AG04450 (cell line): ENCODE data around the gene SSB. TPM values are rescaled to one million over a fixed set of nuclear protein-coding genes. Genes with fewer than 3 reads are reported as not detected.
"Not testable (repeated sequence)": the region's sequence is repeated elsewhere in the genome, so short reads cannot be mapped to it uniquely, and the experiment has no call there.

ENCODE experiments used
- CTCF ChIA-PET: fragments of 300-600, 350-600 bp; formaldehyde crosslinking; extraction: SDS; loops from one replicate; lab custom pipeline; 2022; ENCODE audit warnings: antibody characterized with exemption, inconsistent platforms; lab: Charles Lee
- POLR2A ChIA-PET: fragments of 350-600 bp; formaldehyde crosslinking; extraction: SDS; loops from one replicate; lab custom pipeline; 2021; ENCODE audit warnings: antibody characterized with exemption, inconsistent platforms; lab: Yijun Ruan, JAX
- DNase-seq: peaks from one replicate; pipeline ENCODE4 v3.0.0-alpha.2; 2011; ENCODE audit warnings: low read depth, low spot score
- H3K27ac ChIP-seq: one replicate; pipeline ENCODE4 v1.5.1; 2012; ENCODE audit warnings: low read depth, low read length, control low read depth
- H3K27me3 ChIP-seq: one replicate; pipeline ENCODE4 v1.6.0; 2012; ENCODE audit warnings: low read length; ENCODE audit not compliant: control insufficient read depth, insufficient read depth
- H3K4me3 ChIP-seq: 2 replicates; pipeline ENCODE4 v1.5.1; 2011; ENCODE audit warnings: mild to moderate bottlenecking, low read depth, low read length, control low read depth
- H3K9me3 ChIP-seq: 2 replicates; pipeline ENCODE4 v1.5.1; 2012; ENCODE audit warnings: low read length; ENCODE audit not compliant: control insufficient read depth, insufficient read depth
- CTCF ChIP-seq: IDR thresholded peaks from 2 replicates; pipeline ENCODE4 v1.5.1; 2011; ENCODE audit warnings: low read depth, low read length, control low read depth, inconsistent platforms
- polyA plus RNA-seq: library from polyadenylated mRNA; depleted of rRNA; stranded (reverse); fragments of >200 nt; gene quantifications from 2 replicates; pipeline ENCODE4 v1.2.3, GENCODE V29; 2011

SSB gene
- polyA plus RNA-seq, 1 experiment, result 161 TPM

GRCh38 chr2:169808221-169808620, 9.6 kb downstream of the SSB start:
- Histone ChIP-seq H3K4me3 (no peak overlapping the region), H3K27ac (no peak overlapping the region), H3K9me3 (no peaks in the 10 kb centered on the region), H3K27me3 (no peaks in the 10 kb centered on the region)
- TF ChIP-seq CTCF, result no peak
- CTCF ChIA-PET, result interaction anchor here (0.5 to 1.0 kb wide), 4 partner anchors 13 to 329 kb away, joined by 3 read pairs; partner anchors contain the start of gene BBS5
- no peak for DNase-seq
- POLR2A ChIA-PET, result interaction anchor here (0.9 to 1.0 kb wide), 2 partner anchors 9 to 20 kb away, joined by 3 to 4 read pairs; partner anchors contain the start of gene SSB

GRCh38 chr2:169815849-169816248, 17.2 kb downstream of the SSB start:
- H3K9me3 ChIP-seq, result no peaks in the 10 kb centered on the region
- H3K4me3 ChIP-seq, result no peak overlapping the region
- DNase-seq, result peak; percentile 60
- no peak overlapping the region for H3K27ac ChIP-seq
- ChIA-PET CTCF (interaction anchor here (1.6 to 2.1 kb wide), 2 partner anchors 8 to 10 kb away, joined by 5 to 6 read pairs; partner anchors contain the start of gene METTL5), POLR2A (interaction anchor here (0.6 kb wide), 2 partner anchors 9 to 230 kb away, joined by 3 to 7 read pairs; partner anchors contain the start of gene METTL5)
- H3K27me3 ChIP-seq, result no peaks in the 10 kb centered on the region
- no peak for TF ChIP-seq CTCF

- H3K27ac ChIP-seq, POLR2A ChIA-PET, H3K9me3 ChIP-seq, H3K4me3 ChIP-seq, H3K27me3 ChIP-seq, DNase-seq: not testable (repeated sequence)
- CTCF ChIA-PET, result interaction anchor here (2.1 kb wide), 1 partner anchor 9 kb away, joined by 6 read pairs; the partner anchor contains the start of gene METTL5
Measured at GRCh38 chr2:169816961-169817360, 18.3 kb downstream of the SSB start.

GRCh38 chr2:169817369-169817768, 18.7 kb downstream of the SSB start:
- H3K9me3 ChIP-seq, H3K4me3 ChIP-seq, DNase-seq, POLR2A ChIA-PET, H3K27me3 ChIP-seq, H3K27ac ChIP-seq: not testable (repeated sequence)
- CTCF ChIA-PET, result interaction anchor here (2.1 kb wide), 1 partner anchor 8 kb away, joined by 6 read pairs; the partner anchor contains the start of gene METTL5

GRCh38 chr2:169818241-169818640, 19.6 kb downstream of the SSB start:
- ChIA-PET CTCF (no interaction called here), POLR2A (no interaction called here)
- no peak overlapping the region for H3K27ac ChIP-seq
- no peak for TF ChIP-seq CTCF
- no peaks in the 10 kb centered on the region for H3K27me3 ChIP-seq
- no peak for DNase-seq
- H3K4me3 ChIP-seq, result no peak overlapping the region
- no peaks in the 10 kb centered on the region for H3K9me3 ChIP-seq

GRCh38 chr2:169819106-169819505, 20.4 kb downstream of the SSB start:
- no peak for DNase-seq
- Histone ChIP-seq H3K27me3 (no peaks in the 10 kb centered on the region), H3K9me3 (no peaks in the 10 kb centered on the region), H3K4me3 (no peak overlapping the region), H3K27ac (no peak overlapping the region)
- TF ChIP-seq CTCF, result no peak
- POLR2A ChIA-PET, result no interaction called here
- CTCF ChIA-PET, result no interaction called here

- H3K4me3 ChIP-seq, H3K9me3 ChIP-seq, DNase-seq, CTCF ChIA-PET, POLR2A ChIA-PET, H3K27me3 ChIP-seq, H3K27ac ChIP-seq: not testable (repeated sequence)
Measured at GRCh38 chr2:169820101-169820500, 21.4 kb downstream of the SSB start.
